SU-DHL-6 (cell line): ENCODE measurements around the gene TSPO.

Experiments used
- H2AFZ ChIP-seq: fragments of 200-600 bp; sonication (generic); 2 replicates; pipeline ENCODE4 v1.6.1; 2014; ENCODE audit warnings: low read depth, mild to moderate bottlenecking, moderate library complexity, mixed read lengths, antibody characterized with exemption, low read length; ENCODE audit not compliant: severe bottlenecking
- H3F3A ChIP-seq: fragments of 200-600 bp; shearing (Covaris generic); 2 replicates; pipeline ENCODE4 v1.6.0; 2016; ENCODE audit warnings: antibody characterized with exemption, mild to moderate bottlenecking; ENCODE audit not compliant: insufficient read depth
- H3K27ac ChIP-seq: fragments of 200-600 bp; sonication (generic); 2 replicates; pipeline ENCODE4 v1.5.1; 2016; ENCODE audit warnings: low read depth, mild to moderate bottlenecking, low read length, moderate library complexity, mixed read lengths
- H3K27me3 ChIP-seq: fragments of 200-600 bp; sonication (generic), shearing (Covaris generic); 2 replicates; pipeline ENCODE4 v1.6.0; 2014; ENCODE audit warnings: mild to moderate bottlenecking, low read length
- H3K36me3 ChIP-seq: fragments of 200-600 bp; sonication (generic); 2 replicates; pipeline ENCODE4 v1.6.1; 2014; ENCODE audit warnings: mild to moderate bottlenecking, low read length, mixed read lengths
- H3K4me2 ChIP-seq: fragments of 300-600, 200-600 bp; shearing (Covaris generic), sonication (generic); 2 replicates; pipeline ENCODE4 v1.6.0; 2014; ENCODE audit warnings: low read length, low read depth, mild to moderate bottlenecking; ENCODE audit not compliant: poor library complexity, severe bottlenecking
- H3K4me3 ChIP-seq: fragments of 200-600 bp; sonication (generic); 2 replicates; pipeline ENCODE4 v1.5.1; 2014; ENCODE audit warnings: antibody characterized with exemption, low read length, mild to moderate bottlenecking, mixed read lengths; ENCODE audit not compliant: insufficient read depth, poor library complexity, severe bottlenecking
- H3K79me2 ChIP-seq: fragments of 200-600 bp; sonication (generic); 2 replicates; pipeline ENCODE4 v1.6.1; 2014; ENCODE audit warnings: mild to moderate bottlenecking, low read length, moderate library complexity; ENCODE audit not compliant: insufficient read depth
- H3K9ac ChIP-seq: fragments of 200-600 bp; sonication (generic); 2 replicates; pipeline ENCODE4 v1.7.0; 2014; ENCODE audit warnings: mild to moderate bottlenecking, low read length
- H3K9me2 ChIP-seq: fragments of 200-600 bp; sonication (generic); replicated peaks from 2 replicates; pipeline ENCODE4 v1.6.1; 2014; ENCODE audit warnings: low read length; ENCODE audit not compliant: insufficient read depth
- H3K9me3 ChIP-seq: fragments of 200-600 bp; sonication (generic); 2 replicates; pipeline ENCODE4 v1.6.1; 2014; ENCODE audit warnings: low read length, mixed read lengths; ENCODE audit not compliant: insufficient read depth
- H4K20me1 ChIP-seq: fragments of 200-600 bp; sonication (generic); 2 replicates; pipeline ENCODE4 v1.6.1; 2014; ENCODE audit warnings: low read depth, mild to moderate bottlenecking, antibody characterized with exemption, low read length, moderate library complexity, mixed read lengths
- EZH2phosphoT487 ChIP-seq: fragments of 200-600 bp; sonication (generic), shearing (Covaris generic); conservative IDR thresholded peaks from 2 replicates; pipeline ENCODE4 v1.6.1; 2018; ENCODE audit warnings: mild to moderate bottlenecking, antibody characterized with exemption, low read length, moderate library complexity, mixed read lengths
- TF ChIP-seq, protein P1 (sequence below): fragments of 200-600 bp; sonication (generic); IDR thresholded peaks from one replicate; pipeline ENCODE4 v1.5.1; 2017; ENCODE audit warnings: antibody characterized with exemption, mild to moderate bottlenecking, low read length, moderate library complexity; ENCODE audit not compliant: insufficient read depth, poor library complexity, severe bottlenecking

TSPO gene

DNA sequence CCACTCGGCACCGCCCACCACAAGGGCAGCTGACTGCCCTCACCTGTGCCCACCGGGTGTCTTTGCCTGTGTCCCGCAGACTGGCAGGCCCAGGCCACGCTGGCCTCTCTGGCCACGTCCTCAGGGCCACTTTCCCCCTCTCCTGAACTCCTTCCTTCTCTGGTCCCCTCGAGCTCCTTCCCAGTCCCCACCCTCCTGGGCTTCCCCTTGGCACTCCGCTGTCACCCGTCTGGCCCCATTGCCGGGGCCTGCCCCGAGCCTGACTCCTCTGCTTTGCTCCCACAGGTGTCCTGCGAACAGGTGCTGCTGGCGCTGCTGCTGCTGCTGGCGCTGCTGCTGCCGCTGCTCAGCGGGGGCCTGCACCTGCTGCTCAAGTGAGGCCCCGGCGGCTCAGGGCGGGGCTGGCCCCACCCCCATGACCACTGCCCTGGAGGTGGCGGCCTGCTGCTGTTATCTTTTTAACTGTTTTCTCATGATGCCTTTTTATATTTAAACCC lies 22.4 kb upstream of the TSPO start:
- H3K9ac ChIP-seq: no peak overlapping the region
- H4K20me1 ChIP-seq: no peaks in the 10 kb centered on the region

DNA sequence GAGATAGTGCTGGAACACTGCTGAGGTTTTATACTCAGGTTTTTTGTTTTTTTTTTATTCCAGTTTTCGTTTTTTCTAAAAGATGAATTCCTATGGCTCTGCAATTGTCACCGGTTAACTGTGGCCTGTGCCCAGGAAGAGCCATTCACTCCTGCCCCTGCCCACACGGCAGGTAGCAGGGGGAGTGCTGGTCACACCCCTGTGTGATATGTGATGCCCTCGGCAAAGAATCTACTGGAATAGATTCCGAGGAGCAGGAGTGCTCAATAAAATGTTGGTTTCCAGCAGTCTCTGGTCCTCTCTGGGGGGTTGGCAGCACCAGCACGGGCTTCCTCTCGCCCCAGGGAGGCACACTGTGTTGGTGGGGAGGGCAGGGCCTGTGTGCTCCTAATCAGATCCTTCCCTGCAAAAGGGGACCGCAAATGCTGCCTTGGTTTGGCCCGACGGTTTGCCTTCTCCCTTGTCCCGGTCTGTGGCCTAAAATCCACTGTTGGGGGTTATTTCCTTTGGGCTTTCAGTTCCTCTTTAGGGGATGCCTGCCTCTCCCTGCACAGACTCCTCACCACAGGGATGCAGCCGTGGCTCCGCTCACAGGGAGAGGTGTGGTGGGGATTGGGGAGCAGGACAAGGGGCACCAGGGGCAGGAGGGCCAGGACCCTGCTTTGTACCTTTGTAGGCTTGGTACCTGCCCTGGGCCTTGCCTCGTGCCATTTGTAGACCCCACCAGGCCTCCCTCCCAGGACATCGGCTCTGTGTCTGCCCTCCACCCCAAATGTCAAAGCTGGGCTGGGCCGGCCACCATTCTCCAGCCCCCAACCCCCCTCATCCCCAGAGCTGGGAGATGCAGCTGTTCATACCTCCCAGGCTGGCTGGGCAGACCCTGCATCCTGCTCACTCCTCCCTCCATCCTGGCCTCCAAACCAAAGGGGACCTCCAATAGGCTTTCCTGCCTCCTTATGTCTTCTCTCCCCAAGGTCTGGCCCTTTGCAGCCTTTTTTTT lies 21.6 kb upstream of the TSPO start:
- Histone ChIP-seq H3F3A (no peaks in the 10 kb centered on the region), H3K4me2 (no peak overlapping the region), H3K9ac (no peak overlapping the region), H3K27ac (no peak overlapping the region), H3K9me2 (no peaks in the 10 kb centered on the region), H4K20me1 (no peaks in the 10 kb centered on the region), H3K4me3 (no peak overlapping the region), H3K27me3 (no peaks in the 10 kb centered on the region), H2AFZ (no peak overlapping the region), H3K36me3 (no peaks in the 10 kb centered on the region), H3K79me2 (no peaks in the 10 kb centered on the region), H3K9me3 (no peaks in the 10 kb centered on the region)
- TF ChIP-seq EZH2phosphoT487: no peak
- TF ChIP-seq, protein P1, sequence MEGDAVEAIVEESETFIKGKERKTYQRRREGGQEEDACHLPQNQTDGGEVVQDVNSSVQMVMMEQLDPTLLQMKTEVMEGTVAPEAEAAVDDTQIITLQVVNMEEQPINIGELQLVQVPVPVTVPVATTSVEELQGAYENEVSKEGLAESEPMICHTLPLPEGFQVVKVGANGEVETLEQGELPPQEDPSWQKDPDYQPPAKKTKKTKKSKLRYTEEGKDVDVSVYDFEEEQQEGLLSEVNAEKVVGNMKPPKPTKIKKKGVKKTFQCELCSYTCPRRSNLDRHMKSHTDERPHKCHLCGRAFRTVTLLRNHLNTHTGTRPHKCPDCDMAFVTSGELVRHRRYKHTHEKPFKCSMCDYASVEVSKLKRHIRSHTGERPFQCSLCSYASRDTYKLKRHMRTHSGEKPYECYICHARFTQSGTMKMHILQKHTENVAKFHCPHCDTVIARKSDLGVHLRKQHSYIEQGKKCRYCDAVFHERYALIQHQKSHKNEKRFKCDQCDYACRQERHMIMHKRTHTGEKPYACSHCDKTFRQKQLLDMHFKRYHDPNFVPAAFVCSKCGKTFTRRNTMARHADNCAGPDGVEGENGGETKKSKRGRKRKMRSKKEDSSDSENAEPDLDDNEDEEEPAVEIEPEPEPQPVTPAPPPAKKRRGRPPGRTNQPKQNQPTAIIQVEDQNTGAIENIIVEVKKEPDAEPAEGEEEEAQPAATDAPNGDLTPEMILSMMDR: no peak

More for the DNA sequence above, 22.4 kb upstream of the TSPO start:
- TF ChIP-seq, protein P1: no peak
- TF ChIP-seq EZH2phosphoT487: no peak
- Histone ChIP-seq H3K4me3 (no peak overlapping the region), H3F3A (no peaks in the 10 kb centered on the region), H3K79me2 (no peaks in the 10 kb centered on the region), H3K4me2 (no peak overlapping the region), H3K27me3 (no peaks in the 10 kb centered on the region), H3K9me3 (no peaks in the 10 kb centered on the region), H3K9me2 (no peaks in the 10 kb centered on the region), H2AFZ (no peak overlapping the region), H3K36me3 (no peaks in the 10 kb centered on the region), H3K27ac (no peak overlapping the region)

DNA sequence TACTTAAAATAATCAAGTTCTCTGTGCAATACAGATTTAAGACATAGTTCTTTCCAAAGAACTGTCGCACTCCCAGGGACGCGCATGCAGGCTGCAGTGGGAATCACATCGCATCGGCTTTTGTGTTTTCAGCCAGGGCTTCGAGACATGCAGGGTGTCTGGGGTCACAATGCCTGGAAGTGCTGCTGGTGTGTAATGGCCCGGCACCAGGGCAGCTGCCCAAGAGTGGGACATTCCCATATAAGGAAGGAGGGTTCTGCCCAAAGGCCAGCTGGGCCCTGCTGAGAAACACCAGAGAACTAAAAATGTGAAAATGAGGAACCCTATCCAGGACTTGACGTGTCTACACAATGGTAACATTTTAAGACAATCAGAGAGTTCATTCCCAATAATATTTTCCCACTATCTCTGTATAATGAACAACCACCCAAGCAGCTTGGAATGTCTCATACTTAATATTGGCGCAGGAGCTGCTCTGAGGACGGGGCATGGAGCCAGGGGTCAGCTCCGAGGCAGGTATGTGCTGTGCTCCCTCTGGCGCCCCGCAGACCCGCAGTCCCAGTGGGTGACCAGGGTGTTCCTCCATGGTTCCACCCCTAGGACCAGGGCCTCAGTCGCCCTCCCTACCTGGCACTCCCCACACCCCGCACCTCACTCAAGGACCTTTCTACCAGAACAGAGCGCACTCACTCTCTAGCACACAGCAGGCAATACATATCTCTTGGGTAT lies 19.4 kb upstream of the TSPO start:
- TF ChIP-seq EZH2phosphoT487: no peak
- TF ChIP-seq, protein P1: no peak
- no peak overlapping the region for H2AFZ ChIP-seq
- no peaks in the 10 kb centered on the region for H3K9me3 ChIP-seq
- H3K4me2 ChIP-seq: no peak overlapping the region
- H3K4me3 ChIP-seq: no peak overlapping the region
- H4K20me1 ChIP-seq: no peaks in the 10 kb centered on the region
- no peaks in the 10 kb centered on the region for H3K79me2 ChIP-seq
- H3K27ac ChIP-seq: no peak overlapping the region
- H3K9me2 ChIP-seq: no peaks in the 10 kb centered on the region
- no peaks in the 10 kb centered on the region for H3K36me3 ChIP-seq
- no peaks in the 10 kb centered on the region for H3K27me3 ChIP-seq
- no peak overlapping the region for H3K9ac ChIP-seq
- no peaks in the 10 kb centered on the region for H3F3A ChIP-seq
